HG03439 (cell line): Measurements from ENCODE around the gene PARP11.

Experiments used
- ATAC-seq: cut with Tn5 transposase; IDR thresholded peaks from one replicate; pipeline ENCODE4 v1.9.1; 2021; ENCODE audit warnings: mild to moderate bottlenecking, moderate library complexity; ENCODE audit not compliant: unreplicated experiment

PARP11 gene

GRCh38 chr12:3828888-3829287, 44.3 kb downstream of the PARP11 start:
- ATAC-seq: no peak

- no peak for ATAC-seq
Observed at GRCh38 chr12:3827301-3828000, 45.7 kb downstream of the PARP11 start.

- ATAC-seq: no peak
Observed at GRCh38 chr12:3821441-3821840, 51.8 kb downstream of the PARP11 start.

- no peak for ATAC-seq
Observed at GRCh38 chr12:3820122-3820521, 53.1 kb downstream of the PARP11 start.

GRCh38 chr12:3816266-3816665, 56.9 kb downstream of the PARP11 start:
- no peak for ATAC-seq

- no peak for ATAC-seq
Observed at GRCh38 chr12:3815094-3815766, 58.0 kb downstream of the PARP11 start.

- ATAC-seq: no peak
Observed at GRCh38 chr12:3810540-3810939, 62.7 kb downstream of the PARP11 start.

- ATAC-seq: no peak
Observed at GRCh38 chr12:3810016-3810370, 63.2 kb downstream of the PARP11 start.

GRCh38 chr12:3809357-3810015, 63.7 kb downstream of the PARP11 start:
- no peak for ATAC-seq

GRCh38 chr12:3805077-3805476, 68.1 kb downstream of the PARP11 start:
- no peak for ATAC-seq

GRCh38 chr12:3803865-3804472, 69.2 kb downstream of the PARP11 start:
- no peak for ATAC-seq

GRCh38 chr12:3802721-3803120, 70.5 kb downstream of the PARP11 start:
- ATAC-seq: no peak

- no peak for ATAC-seq
Observed at GRCh38 chr12:3797531-3798048, 75.6 kb downstream of the PARP11 start.

GRCh38 chr12:3795492-3796133, 77.6 kb downstream of the PARP11 start:
- ATAC-seq: no peak

GRCh38 chr12:3795066-3795465, 78.1 kb downstream of the PARP11 start:
- ATAC-seq: no peak

GRCh38 chr12:3792623-3793288, 80.4 kb downstream of the PARP11 start:
- no peak for ATAC-seq

GRCh38 chr12:3791256-3791874, 81.8 kb downstream of the PARP11 start:
- ATAC-seq: no peak

GRCh38 chr12:3790642-3791041, 82.6 kb downstream of the PARP11 start:
- ATAC-seq: no peak

- no peak for ATAC-seq
Observed at GRCh38 chr12:3789838-3790237, 83.4 kb downstream of the PARP11 start.

GRCh38 chr12:3777206-3777809, 95.9 kb downstream of the PARP11 start:
- ATAC-seq: no peak
